B cell (primary cell): ENCODE results near the gene IKZF3. TPM values are rescaled to one million over a fixed set of nuclear protein-coding genes. Genes with fewer than 3 reads are reported as not detected.
"Not testable (repeated sequence)": the region's sequence is repeated elsewhere in the genome, so short reads cannot be mapped to it uniquely, and the experiment has no call there.

ENCODE experiments used
- ATAC-seq: fragments of 200-7000 bp; cut with Tn5 transposase; one replicate; pipeline ENCODE4 v1.10.0; 2021; ENCODE audit warnings: low read depth, mild to moderate bottlenecking, moderate number of reproducible peaks, moderate library complexity
- CTCF ChIA-PET: fragments of 350-600 bp; sonication (Branson Sonifier 250); formaldehyde crosslinking; loops from one replicate; lab custom pipeline; 2021; ENCODE audit warnings: antibody characterized with exemption, inconsistent platforms; lab: Charles Lee
- POLR2A ChIA-PET: fragments of 350-600 bp; sonication (Branson Sonifier 250); formaldehyde crosslinking; loops from one replicate; lab custom pipeline; 2021; ENCODE audit warnings: antibody characterized with exemption; lab: Charles Lee
- DNase-seq: peaks from one replicate; pipeline ENCODE4 v3.0.0; 2013
- H2AFZ ChIP-seq: 2 replicates; pipeline ENCODE4 v1.6.1; 2012; ENCODE audit warnings: mild to moderate bottlenecking, low read depth, low read length; ENCODE audit not compliant: insufficient read depth, poor library complexity, severe bottlenecking
- H3K27ac ChIP-seq, 2 donors: 1 replicate in 1 of 2; 2 replicates in 1 of 2; pipeline ENCODE4 v1.5.1; 2012 to 2013; ENCODE audit warnings: low read length in 2 of 2, mild to moderate bottlenecking in 2 of 2, moderate library complexity in 1 of 2
- H3K27me3 ChIP-seq, 4 experiments: fragments of 200-600 bp in 1 of 4; sonication (generic) in 1 of 4; replicated peaks in 1 of 4; 1 replicate in 2 of 4; 2 replicates in 2 of 4; pipeline versions ENCODE4 v1.6.1 to v1.7.0; 2013 to 2016; ENCODE audit warnings: low read length in 3 of 4, mild to moderate bottlenecking in 2 of 4, mixed read lengths in 1 of 4, moderate library complexity in 1 of 4; ENCODE audit not compliant: insufficient read depth in 4 of 4, control insufficient read depth in 3 of 4; ENCODE audit errors: control extremely low read depth in 1 of 4
- H3K36me3 ChIP-seq, 2 experiments: replicated peaks in 1 of 2; 1 replicate in 1 of 2; 2 replicates in 1 of 2; pipeline versions ENCODE4 v1.6.1 to v1.7.1; 2013; ENCODE audit warnings: low read length in 1 of 2; ENCODE audit not compliant: insufficient read depth in 2 of 2, control insufficient read depth in 1 of 2; ENCODE audit errors: control extremely low read depth in 1 of 2, extremely low read depth in 1 of 2
- H3K4me1 ChIP-seq, 2 donors: fragments of 200-600 bp in 1 of 2; sonication (generic) in 1 of 2; 1 replicate in 1 of 2; 2 replicates in 1 of 2; pipeline versions ENCODE4 v1.5.1 to v1.6.1; 2013 to 2017; ENCODE audit warnings: low read length in 2 of 2; ENCODE audit not compliant: control insufficient read depth in 2 of 2, insufficient read depth in 2 of 2
- H3K4me2 ChIP-seq: replicated peaks from 2 replicates; pipeline ENCODE3; 2012; ENCODE audit warnings: mild to moderate bottlenecking, low read depth, low read length; ENCODE audit not compliant: poor library complexity, severe bottlenecking
- H3K4me3 ChIP-seq, 5 experiments: fragments of 200-600 bp in 1 of 5; sonication (generic) in 1 of 5; 1 replicate in 3 of 5; 2 replicates in 2 of 5; pipeline versions ENCODE4 v1.5.1 to v1.7.0; 2011 to 2016; ENCODE audit warnings: low read length in 4 of 5, mild to moderate bottlenecking in 4 of 5, low read depth in 2 of 5, control low read depth in 1 of 5, moderate library complexity in 1 of 5; ENCODE audit not compliant: insufficient read depth in 1 of 5; ENCODE audit errors: control extremely low read depth in 1 of 5, extremely low read depth in 1 of 5
- H3K79me2 ChIP-seq: fragments of 200-600 bp; sonication (generic); one replicate; pipeline ENCODE4 v1.6.0; 2016; ENCODE audit warnings: low read length; ENCODE audit not compliant: control insufficient read depth, insufficient read depth
- H3K9ac ChIP-seq: fragments of 200-600 bp; sonication (generic); 2 replicates; pipeline ENCODE4 v1.6.1; 2017; ENCODE audit warnings: mild to moderate bottlenecking, low read length, moderate library complexity
- H3K9me3 ChIP-seq, 3 donors: one replicate each; pipeline versions ENCODE4 v1.6.1 to v1.7.1; 2013; ENCODE audit warnings: low read length in 2 of 3; ENCODE audit not compliant: control insufficient read depth in 2 of 3, insufficient read depth in 1 of 3; ENCODE audit errors: control extremely low read depth in 1 of 3
- H4K20me1 ChIP-seq: 2 replicates; pipeline ENCODE4 v1.6.0; 2012; ENCODE audit warnings: mild to moderate bottlenecking, low read length; ENCODE audit not compliant: insufficient read depth, control insufficient read depth, poor library complexity, severe bottlenecking
- H3K27ac Mint-ChIP-seq: one replicate; pipeline ENCODE4 v1.8.0; 2021; ENCODE audit warnings: mixed read lengths
- H3K27me3 Mint-ChIP-seq: one replicate; pipeline ENCODE4 v1.8.0; 2021; ENCODE audit warnings: mixed read lengths
- H3K4me1 Mint-ChIP-seq: one replicate; pipeline ENCODE4 v1.8.0; 2021; ENCODE audit warnings: mixed read lengths
- H3K4me3 Mint-ChIP-seq: one replicate; pipeline ENCODE4 v1.8.0; 2021; ENCODE audit warnings: mixed read lengths
- H3K9me3 Mint-ChIP-seq: one replicate; pipeline ENCODE4 v1.8.0; 2022; ENCODE audit warnings: mixed read lengths; ENCODE audit not compliant: insufficient read depth
- CTCF ChIP-seq: fragments of 200-600 bp; IDR thresholded peaks from one replicate; pipeline ENCODE4 v1.8.0; 2022; ENCODE audit warnings: antibody characterized with exemption, mild to moderate bottlenecking
- EZH2 ChIP-seq: IDR thresholded peaks from 2 replicates; pipeline ENCODE4 v1.6.1; 2012; ENCODE audit warnings: borderline replicate concordance, low read depth, mild to moderate bottlenecking, moderate library complexity, low read length; ENCODE audit not compliant: insufficient read depth, poor library complexity, severe bottlenecking
- WGBS: methylation state at CpG from one replicate; pipeline ENCODE4 v1.1.5; 2013; ENCODE audit warnings: missing lambda C conversion rate; ENCODE audit not compliant: insufficient coverage; 5-methylcytosine and 5-hydroxymethylcytosine counted together
- intact Hi-C: fragments of 100-400 bp; cut with micrococcal nuclease; formaldehyde crosslinking; loops from one replicate; pipeline ENCODE4 v1.10.0; 2022
- polyA plus RNA-seq: library from polyadenylated mRNA; depleted of rRNA; stranded (reverse); fragments of >200 nt; gene quantifications from 2 replicates; pipeline ENCODE4 v1.2.3, GENCODE V29; 2012
- total RNA-seq, 2 donors: library from RNA; stranded (reverse); fragments of 120-200 nt in 1 of 2; gene quantifications; 1 replicate in 1 of 2; 2 replicates in 1 of 2; pipeline versions ENCODE4 v1.2.3 to v1.2.4, GENCODE V29; 2013 to 2022

Gene IKZF3
- total and polyA plus RNA-seq, 2 donors (not counting 1 experiment from before 2014, with no cell fraction given), result 63.0 to 178 TPM

DNA sequence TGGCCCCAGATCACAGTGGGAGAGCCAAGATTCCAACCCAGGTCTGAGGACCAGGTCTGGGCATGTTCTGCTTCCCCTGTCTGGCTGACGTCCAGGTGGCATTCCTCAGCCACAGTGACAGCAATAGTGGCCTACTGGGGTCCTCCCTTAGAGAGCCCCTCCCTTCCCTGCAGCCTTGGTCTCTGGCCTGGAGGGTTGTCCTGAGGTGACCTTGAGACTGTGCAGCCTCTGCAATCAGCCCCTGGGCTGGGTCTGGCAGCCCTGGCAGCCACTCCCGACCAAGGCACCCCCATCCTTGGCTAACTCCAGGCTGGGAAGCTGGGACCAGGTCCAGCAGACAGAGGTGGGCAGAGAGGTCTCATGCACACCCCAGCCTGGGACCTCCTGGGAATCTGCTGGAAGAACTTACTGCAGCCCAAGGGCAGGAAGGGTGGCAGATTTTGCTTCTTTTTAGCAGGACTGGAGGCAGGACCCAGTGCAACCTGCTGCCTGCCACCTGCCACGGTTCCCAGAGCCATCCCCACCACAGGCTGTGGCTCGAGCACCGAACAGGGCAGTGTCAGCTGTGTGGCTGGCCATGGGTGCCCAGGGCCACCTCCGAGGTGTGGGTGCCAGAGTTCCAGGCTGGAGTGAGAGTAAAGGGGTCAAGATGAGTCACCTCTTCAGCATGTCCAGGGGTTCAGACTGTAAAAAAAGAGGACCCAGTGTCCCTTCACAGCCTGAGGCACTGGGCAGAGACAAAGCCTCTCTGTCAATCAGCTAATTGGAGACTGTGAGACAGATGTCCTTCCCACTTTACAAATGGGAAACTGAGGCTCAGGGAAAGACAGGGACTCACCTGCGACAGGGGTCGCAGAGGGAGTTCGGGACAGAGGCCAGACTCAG, 113.7 kb downstream of the IKZF3 start:
- ATAC-seq, result no peak
- WGBS, result 92% methylated on average over 8 of the region's 9 CpGs
- no peak for TF ChIP-seq EZH2
- no peak for TF ChIP-seq CTCF
- no peaks in the 10 kb centered on the region for H3K27me3 ChIP-seq
- Mint-ChIP-seq H3K27me3 (no peaks in the 10 kb centered on the region), H3K27ac (no peak overlapping the region), H3K9me3 (no peaks in the 10 kb centered on the region), H3K4me3 (no peak overlapping the region), H3K4me1 (peaks cover 23% of the 10 kb centered on the region)
- DNase-seq, result no peak
- no peaks in the 10 kb centered on the region for H3K36me3 ChIP-seq
- no peak overlapping the region for H2AFZ ChIP-seq
- H3K27ac ChIP-seq, result no peak overlapping the region
- H3K4me1 ChIP-seq, result peaks cover 18 to 20% of the 10 kb centered on the region in 2 donors
- H4K20me1 ChIP-seq, result no peaks in the 10 kb centered on the region
- intact Hi-C loops, result loop anchor here (5.0 to 10.0 kb wide), 3 partner anchors 73 to 174 kb away; partner anchors contain the start of genes LRRC3C, ORMDL3 and STARD3
- no peak overlapping the region for H3K9ac ChIP-seq
- no peaks in the 10 kb centered on the region for H3K79me2 ChIP-seq
- no peak overlapping the region for H3K4me2 ChIP-seq
- no peak overlapping the region for H3K4me3 ChIP-seq
- POLR2A ChIA-PET, result interaction anchor here (0.6 kb wide), 1 partner anchor 69 kb away, joined by 5 read pairs; no protein-coding TSS in a partner anchor
- CTCF ChIA-PET, result interaction anchor here (0.8 to 3.7 kb wide), 4 partner anchors 18 to 128 kb away, joined by 3 to 18 read pairs (median 4); no protein-coding TSS in a partner anchor
- peaks cover 0 to 6% (median 0%) of the 10 kb centered on the region in 3 donors for H3K9me3 ChIP-seq

GRCh38 chr17:39748444-39749034, 115.6 kb downstream of the IKZF3 start:
- DNase-seq, H3K27ac Mint-ChIP-seq, H3K9me3 ChIP-seq, H3K79me2 ChIP-seq, H3K9ac ChIP-seq, ATAC-seq, H3K4me2 ChIP-seq, H2AFZ ChIP-seq, H3K27ac ChIP-seq, H3K9me3 Mint-ChIP-seq, POLR2A ChIA-PET, H4K20me1 ChIP-seq, H3K27me3 Mint-ChIP-seq, H3K4me3 ChIP-seq, H3K4me3 Mint-ChIP-seq, H3K36me3 ChIP-seq, H3K27me3 ChIP-seq, intact Hi-C loops, H3K4me1 ChIP-seq: not testable (repeated sequence)
- CTCF ChIA-PET, result interaction anchor here (0.9 to 3.7 kb wide), 5 partner anchors 18 to 202 kb away, joined by 3 to 18 read pairs (median 3); partner anchors contain the start of gene MIEN1
- H3K4me1 Mint-ChIP-seq, result peaks cover 17% of the 10 kb centered on the region
- WGBS, result 100% methylated on average over 2 of the region's 8 CpGs
